ENCODE results near the gene MAN2A1. TPM values are rescaled to one million over a fixed set of nuclear protein-coding genes. Genes with fewer than 3 reads are reported as not detected.
"Not testable (repeated sequence)": the region's sequence is repeated elsewhere in the genome, so short reads cannot be mapped to it uniquely, and the experiment has no call there.

Gene MAN2A1
- total RNA-seq, 2 donors from 2014 or later, result 60.7 to 62.1 TPM

- DNase-seq, result no peak
- no peak overlapping the region for H3K9ac ChIP-seq (ENCODE audit: extremely low read depth, low read length, poor library complexity, severe bottlenecking)
- H3K4me1 ChIP-seq (ENCODE audit: control insufficient read depth, insufficient read depth, low read length), result no peaks in the 10 kb centered on the region
- no peak overlapping the region for H3K4me3 ChIP-seq (ENCODE audit: low read length)
- no peaks in the 10 kb centered on the region for H3K27me3 Mint-ChIP-seq (ENCODE audit: insufficient read depth)
- WGBS, 2 experiments (ENCODE audit: insufficient coverage in 1 of 2, insufficient read length in 1 of 2), result 94 to 95% methylated on average over 3 to 5 of the region's 6 CpGs
- peaks cover 9% of the 10 kb centered on the region for H3K9me3 ChIP-seq (ENCODE audit: control insufficient read depth, low read length)
- peaks cover 22% of the 10 kb centered on the region for H3K36me3 ChIP-seq (ENCODE audit: control insufficient read depth, insufficient read depth, low read length)
- no peak overlapping the region for H3K4me3 Mint-ChIP-seq
- peaks cover 12% of the 10 kb centered on the region for H3K9me3 Mint-ChIP-seq
- no peak overlapping the region for H3K27ac ChIP-seq (ENCODE audit: low read depth, low read length)
- no peak overlapping the region for H3K27ac Mint-ChIP-seq
- no peaks in the 10 kb centered on the region for H3K27me3 ChIP-seq (ENCODE audit: control insufficient read depth, insufficient read depth, low read length, poor library complexity, severe bottlenecking)
- peaks cover 41% of the 10 kb centered on the region for H3K36me3 Mint-ChIP-seq (ENCODE audit: low read depth)
- no peak for TF ChIP-seq CTCF (conservative IDR thresholded peaks at IDR 0.05)
- peaks cover 25% of the 10 kb centered on the region for H3K4me1 Mint-ChIP-seq
Measured at GRCh38 chr5:109756543-109757185, 66.9 kb downstream of the MAN2A1 start.

- Histone ChIP-seq H3K9me3 (ENCODE audit: control insufficient read depth, low read length) (peaks cover 11% of the 10 kb centered on the region), H3K27me3 (ENCODE audit: control insufficient read depth, insufficient read depth, low read length, poor library complexity, severe bottlenecking) (no peaks in the 10 kb centered on the region), H3K36me3 (ENCODE audit: control insufficient read depth, insufficient read depth, low read length) (peaks cover 26% of the 10 kb centered on the region), H3K4me3 (ENCODE audit: low read length) (no peak overlapping the region), H3K4me1 (ENCODE audit: control insufficient read depth, insufficient read depth, low read length) (no peaks in the 10 kb centered on the region), H3K9ac (ENCODE audit: extremely low read depth, low read length, poor library complexity, severe bottlenecking) (no peak overlapping the region), H3K27ac (ENCODE audit: low read depth, low read length) (no peak overlapping the region)
- no peak overlapping the region for H3K4me3 Mint-ChIP-seq
- no peak overlapping the region for H3K27ac Mint-ChIP-seq
- H3K36me3 Mint-ChIP-seq (ENCODE audit: low read depth), result peaks cover 44% of the 10 kb centered on the region
- DNase-seq, result no peak
- no peak for TF ChIP-seq CTCF (conservative IDR thresholded peaks at IDR 0.05)
- H3K4me1 Mint-ChIP-seq, result peaks cover 22% of the 10 kb centered on the region
- peaks cover 12% of the 10 kb centered on the region for H3K9me3 Mint-ChIP-seq
- no peaks in the 10 kb centered on the region for H3K27me3 Mint-ChIP-seq (ENCODE audit: insufficient read depth)
Measured at GRCh38 chr5:109757490-109757889, 67.8 kb downstream of the MAN2A1 start.

GRCh38 chr5:109759306-109759705 is 69.6 kb downstream of the MAN2A1 start:
- H3K4me1 Mint-ChIP-seq, result peaks cover 5% of the 10 kb centered on the region
- Histone ChIP-seq H3K4me3 (ENCODE audit: low read length) (no peak overlapping the region), H3K9me3 (ENCODE audit: control insufficient read depth, low read length) (peaks cover 18% of the 10 kb centered on the region), H3K36me3 (ENCODE audit: control insufficient read depth, insufficient read depth, low read length) (peaks cover 32% of the 10 kb centered on the region), H3K27me3 (ENCODE audit: control insufficient read depth, insufficient read depth, low read length, poor library complexity, severe bottlenecking) (no peaks in the 10 kb centered on the region), H3K4me1 (ENCODE audit: control insufficient read depth, insufficient read depth, low read length) (no peaks in the 10 kb centered on the region), H3K27ac (ENCODE audit: low read depth, low read length) (no peak overlapping the region), H3K9ac (ENCODE audit: extremely low read depth, low read length, poor library complexity, severe bottlenecking) (no peak overlapping the region)
- DNase-seq, result no peak
- H3K9me3 Mint-ChIP-seq, result peaks cover 12% of the 10 kb centered on the region
- H3K36me3 Mint-ChIP-seq (ENCODE audit: low read depth), result peaks cover 49% of the 10 kb centered on the region
- no peaks in the 10 kb centered on the region for H3K27me3 Mint-ChIP-seq (ENCODE audit: insufficient read depth)
- H3K4me3 Mint-ChIP-seq, result no peak overlapping the region
- H3K27ac Mint-ChIP-seq, result no peak overlapping the region
- TF ChIP-seq CTCF (conservative IDR thresholded peaks at IDR 0.05), result no peak

GRCh38 chr5:109760130-109760529 is 70.4 kb downstream of the MAN2A1 start:
- WGBS, 2 experiments (ENCODE audit: insufficient coverage in 1 of 2, insufficient read length in 1 of 2), result 93 to 100% methylated on average over 2 to 4 of the region's 4 CpGs
- not testable (repeated sequence) for H3K27ac Mint-ChIP-seq; H3K4me3 ChIP-seq (ENCODE audit: low read length); H3K4me1 Mint-ChIP-seq; H3K9ac ChIP-seq (ENCODE audit: extremely low read depth, low read length, poor library complexity, severe bottlenecking); H3K27me3 ChIP-seq (ENCODE audit: control insufficient read depth, insufficient read depth, low read length, poor library complexity, severe bottlenecking); DNase-seq; H3K4me3 Mint-ChIP-seq; H3K4me1 ChIP-seq (ENCODE audit: control insufficient read depth, insufficient read depth, low read length); H3K27ac ChIP-seq (ENCODE audit: low read depth, low read length); H3K27me3 Mint-ChIP-seq (ENCODE audit: insufficient read depth)
- H3K9me3 ChIP-seq (ENCODE audit: control insufficient read depth, low read length), result peaks cover 18% of the 10 kb centered on the region
- peaks cover 12% of the 10 kb centered on the region for H3K9me3 Mint-ChIP-seq
- H3K36me3 ChIP-seq (ENCODE audit: control insufficient read depth, insufficient read depth, low read length), result peaks cover 32% of the 10 kb centered on the region
- H3K36me3 Mint-ChIP-seq (ENCODE audit: low read depth), result peaks cover 49% of the 10 kb centered on the region
